Astrocyte (in vitro differentiated cells and primary cell): ENCODE results near the gene CT45A1.

Experiments used
- EZH2 ChIP-seq: IDR thresholded peaks from 2 replicates; pipeline ENCODE4 v1.6.1; 2012; ENCODE audit warnings: mild to moderate bottlenecking, low read length, inconsistent platforms; ENCODE audit not compliant: insufficient read depth
- TF ChIP-seq, protein P1 (sequence below): IDR thresholded peaks from 2 replicates; pipeline ENCODE4 v1.5.1; 2011; ENCODE audit warnings: low read depth, mild to moderate bottlenecking, inconsistent platforms, low read length, moderate library complexity; ENCODE audit not compliant: insufficient read depth

DNA sequence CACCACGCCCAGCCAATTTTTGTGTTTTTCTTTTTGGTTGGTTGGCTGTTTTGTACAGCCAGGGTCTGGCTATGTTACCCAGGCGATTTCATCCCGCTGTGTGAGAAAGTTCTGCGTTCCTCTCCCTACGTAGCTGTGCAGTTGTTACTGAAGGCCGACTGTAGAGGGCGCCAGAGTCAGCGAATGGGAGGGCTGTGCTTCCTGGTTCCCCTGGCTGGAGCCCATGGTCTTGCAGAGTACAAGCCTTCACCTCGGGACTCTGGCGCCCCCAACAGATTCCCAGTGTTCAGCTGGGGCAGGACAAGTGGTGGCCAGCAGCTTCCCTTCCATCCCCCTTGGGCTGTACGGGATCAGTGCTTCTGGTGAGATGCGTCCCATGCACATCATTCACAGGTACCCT lies 5.6 kb upstream of the CT45A1 start:
- TF ChIP-seq, protein P1, sequence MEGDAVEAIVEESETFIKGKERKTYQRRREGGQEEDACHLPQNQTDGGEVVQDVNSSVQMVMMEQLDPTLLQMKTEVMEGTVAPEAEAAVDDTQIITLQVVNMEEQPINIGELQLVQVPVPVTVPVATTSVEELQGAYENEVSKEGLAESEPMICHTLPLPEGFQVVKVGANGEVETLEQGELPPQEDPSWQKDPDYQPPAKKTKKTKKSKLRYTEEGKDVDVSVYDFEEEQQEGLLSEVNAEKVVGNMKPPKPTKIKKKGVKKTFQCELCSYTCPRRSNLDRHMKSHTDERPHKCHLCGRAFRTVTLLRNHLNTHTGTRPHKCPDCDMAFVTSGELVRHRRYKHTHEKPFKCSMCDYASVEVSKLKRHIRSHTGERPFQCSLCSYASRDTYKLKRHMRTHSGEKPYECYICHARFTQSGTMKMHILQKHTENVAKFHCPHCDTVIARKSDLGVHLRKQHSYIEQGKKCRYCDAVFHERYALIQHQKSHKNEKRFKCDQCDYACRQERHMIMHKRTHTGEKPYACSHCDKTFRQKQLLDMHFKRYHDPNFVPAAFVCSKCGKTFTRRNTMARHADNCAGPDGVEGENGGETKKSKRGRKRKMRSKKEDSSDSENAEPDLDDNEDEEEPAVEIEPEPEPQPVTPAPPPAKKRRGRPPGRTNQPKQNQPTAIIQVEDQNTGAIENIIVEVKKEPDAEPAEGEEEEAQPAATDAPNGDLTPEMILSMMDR: no peak
- no peak for TF ChIP-seq EZH2
